HG02943 (cell line): ENCODE results near the gene E2F6.

Source experiments
- ATAC-seq: cut with Tn5 transposase; IDR thresholded peaks from one replicate; pipeline ENCODE4 v1.9.1; 2021; ENCODE audit warnings: mild to moderate bottlenecking, low read depth, moderate library complexity; ENCODE audit not compliant: unreplicated experiment

Gene E2F6

GRCh38 chr2:11465485-11466306 is at the start of gene E2F6:
Gene E2F6, minus strand, starts transcription at chr2:11466161. Its CDS starts 282 bp downstream, at chr2:11465879.
- peak; percentile 68 for ATAC-seq

- no peak for ATAC-seq
Measured at GRCh38 chr2:11515490-11515981, 49.6 kb upstream of the E2F6 start.

GRCh38 chr2:11514904-11515303 is 48.9 kb upstream of the E2F6 start:
- no peak for ATAC-seq

- no peak for ATAC-seq
Measured at GRCh38 chr2:11514081-11514730, 48.2 kb upstream of the E2F6 start.

GRCh38 chr2:11513319-11513718 is 47.4 kb upstream of the E2F6 start:
- no peak for ATAC-seq

- ATAC-seq, result no peak
Measured at GRCh38 chr2:11512431-11512830, 46.5 kb upstream of the E2F6 start.

GRCh38 chr2:11509657-11510360 is 43.8 kb upstream of the E2F6 start:
- ATAC-seq, result no peak

- no peak for ATAC-seq
Measured at GRCh38 chr2:11508279-11508678, 42.3 kb upstream of the E2F6 start.

- no peak for ATAC-seq
Measured at GRCh38 chr2:11507517-11507916, 41.6 kb upstream of the E2F6 start.

GRCh38 chr2:11506611-11506969 is 40.6 kb upstream of the E2F6 start:
- ATAC-seq, result no peak

GRCh38 chr2:11505652-11506610 is 40.0 kb upstream of the E2F6 start:
- ATAC-seq, result no peak

GRCh38 chr2:11503354-11503927 is 37.5 kb upstream of the E2F6 start:
- ATAC-seq, result no peak

GRCh38 chr2:11502740-11503292 is 36.9 kb upstream of the E2F6 start:
- no peak for ATAC-seq

- ATAC-seq, result no peak
Measured at GRCh38 chr2:11500702-11501303, 34.8 kb upstream of the E2F6 start.

- no peak for ATAC-seq
Measured at GRCh38 chr2:11499081-11499743, 33.3 kb upstream of the E2F6 start.

- ATAC-seq, result peak; percentile 72
Measured at GRCh38 chr2:11498543-11499034, 32.6 kb upstream of the E2F6 start.

- ATAC-seq, result no peak
Measured at GRCh38 chr2:11495844-11496681, 30.1 kb upstream of the E2F6 start.
